GM12878 (cell line): Measurements from ENCODE around the gene JAML. TPM values are rescaled to one million over a fixed set of nuclear protein-coding genes. Genes with fewer than 3 reads are reported as not detected.

Experiments used
- ATAC-seq: fragments of 200-7000 bp; cut with Tn5 transposase; 3 replicates; pipeline ENCODE4 v1.9.1; 2020; ENCODE audit warnings: mild to moderate bottlenecking, moderate library complexity
- BruUV-seq: library from RNA; stranded (reverse); fragments of 400-500 nt; replicated peaks from 2 replicates; lab custom pipeline; 2021; lab: Mats Ljungman, UMichigan
- CTCF ChIA-PET: fragments of 300-600 bp; sonication (Branson Sonifier 250); formaldehyde crosslinking; extraction: SDS; loops from one replicate; lab custom pipeline; 2021; ENCODE audit warnings: inconsistent platforms; lab: Yijun Ruan, JAX
- POLR2A ChIA-PET: fragments of 350-600 bp; formaldehyde crosslinking; extraction: SDS; loops from one replicate; lab custom pipeline; 2021; ENCODE audit warnings: inconsistent platforms; lab: Charles Lee
- RAD21 ChIA-PET: fragments of 300-600 bp; sonication (Branson Sonifier 250); formaldehyde crosslinking; loops from one replicate; lab custom pipeline; 2023; ENCODE audit warnings: antibody characterized with exemption; ENCODE audit not compliant: unreplicated experiment; lab: Charles Lee
- SMC1A ChIA-PET: fragments of 300-600 bp; sonication (Branson Sonifier 250); formaldehyde crosslinking; loops from one replicate; lab custom pipeline; 2023; ENCODE audit not compliant: unreplicated experiment, uncharacterized antibody; lab: Charles Lee
- DNase-seq: peaks from one replicate; pipeline ENCODE4 v3.0.0-alpha.2; 2011; ENCODE audit warnings: low read depth, low spot score
- FAIRE-seq: peaks from 3 replicates; lab custom pipeline; 2011; peaks lifted over from hg19 to GRCh38; lab: Jason Lieb, UNC
- H2AFZ ChIP-seq: 2 replicates; pipeline ENCODE4 v1.6.0; 2011; ENCODE audit warnings: low read depth, low read length, control low read depth; ENCODE audit not compliant: control insufficient read depth
- H3K27ac ChIP-seq: 2 replicates; pipeline ENCODE4 v1.5.1; 2011; ENCODE audit warnings: control low read depth; ENCODE audit not compliant: control insufficient read depth, insufficient read depth
- H3K27me3 ChIP-seq, 2 experiments: replicated peaks in 1 of 2; 2 replicates each; pipeline versions ENCODE4 v1.6.0 to v1.6.1; 2011; ENCODE audit warnings: low read length in 1 of 2; ENCODE audit not compliant: control insufficient read depth in 2 of 2, insufficient read depth in 2 of 2
- H3K36me3 ChIP-seq, 2 experiments: 2 replicates each; pipeline ENCODE4 v1.5.1; 2011; ENCODE audit warnings: low read length in 1 of 2; ENCODE audit not compliant: control insufficient read depth in 2 of 2, insufficient read depth in 2 of 2
- H3K4me1 ChIP-seq: 2 replicates; pipeline ENCODE4 v1.6.1; 2011; ENCODE audit warnings: mild to moderate bottlenecking, low read length, moderate library complexity, mixed read lengths; ENCODE audit not compliant: control insufficient read depth, insufficient read depth
- H3K4me2 ChIP-seq: 2 replicates; pipeline ENCODE4 v1.6.0; 2011; ENCODE audit warnings: control low read depth; ENCODE audit not compliant: control insufficient read depth, insufficient read depth
- H3K4me3 ChIP-seq: fragments of 200-600 bp; sonication (generic); 2 replicates; pipeline ENCODE4 v1.5.1; 2016
- H3K79me2 ChIP-seq: 2 replicates; pipeline ENCODE4 v1.6.0; 2011; ENCODE audit warnings: low read length; ENCODE audit not compliant: control insufficient read depth, insufficient read depth
- H3K9ac ChIP-seq: 2 replicates; pipeline ENCODE4 v1.8.0; 2011; ENCODE audit warnings: low read length, control low read depth, mixed read lengths; ENCODE audit not compliant: control insufficient read depth, insufficient read depth
- H3K9me3 ChIP-seq: replicated peaks from 3 replicates; pipeline ENCODE4 v1.5.1; 2011; ENCODE audit warnings: mild to moderate bottlenecking, low read length; ENCODE audit not compliant: control insufficient read depth, insufficient read depth
- H4K20me1 ChIP-seq: 2 replicates; pipeline ENCODE4 v1.6.0; 2011; ENCODE audit not compliant: control insufficient read depth, insufficient read depth
- BRCA1 ChIP-seq: IDR thresholded peaks from 2 replicates; pipeline ENCODE4 v1.6.1; 2011; ENCODE audit warnings: low read depth, low read length, improper control_type of control experiment
- KLF5 ChIP-seq: fragments of 450-650 bp; IDR thresholded peaks from 2 replicates; pipeline ENCODE4 v1.6.1; 2014; ENCODE audit warnings: mild to moderate bottlenecking; ENCODE audit not compliant: partially characterized antibody
- SPI1 ChIP-seq: IDR thresholded peaks from 2 replicates; pipeline ENCODE4 v1.6.1; 2011; ENCODE audit warnings: low read depth, mild to moderate bottlenecking, low read length, moderate library complexity, borderline replicate concordance; ENCODE audit not compliant: insufficient read depth
- WGBS: methylation state at CpG from one replicate; pipeline ENCODE4 v1.1.6; 2016; ENCODE audit warnings: low lambda C conversion rate; ENCODE audit not compliant: insufficient replicate concordance, insufficient coverage; ENCODE audit errors: missing lambda C conversion rate; 5-methylcytosine and 5-hydroxymethylcytosine counted together
- in situ Hi-C: fragments of 300-500 bp; cut with MboI; formaldehyde crosslinking; loops from 9 replicates; pipeline ENCODE4 v1.14.3; 2018; ENCODE audit warnings: mixed read lengths
- intact Hi-C: fragments of 100-400 bp; cut with micrococcal nuclease; formaldehyde crosslinking; loops from one replicate; pipeline ENCODE4 v1.14.2; 2022; ENCODE audit not compliant: unreplicated experiment
- polyA plus RNA-seq, 11 experiments: library from polyadenylated mRNA; depleted of rRNA in 4 of 11; unstranded in 6 of 11; stranded (reverse) in 5 of 11; fragments of >200 nt; fragmentation: Nextera tagmentation in 4 of 11; fragmentation: Illumina TruSeq in 1 of 11; extraction: Ambion mirVana in 4 of 11; extraction: Trizol in 1 of 11; gene quantifications; 1 replicate in 1 of 11; 2 replicates in 10 of 11; pipeline versions ENCODE4 v1.2.1 to v1.2.3, GENCODE V29; 2011 to 2016; ENCODE audit warnings: inconsistent platforms in 2 of 11, missing spikeins in 2 of 11, low read depth in 1 of 11
- total RNA-seq, 4 experiments: library from RNA; depleted of rRNA in 3 of 4; stranded (reverse); fragments of >200 nt in 3 of 4; fragmentation: Illumina TruSeq in 1 of 4; extraction: Trizol in 1 of 4; gene quantifications; 2 replicates each; pipeline versions ENCODE4 v1.2.1 to v1.2.3, GENCODE V29; 2013 to 2021
- TF ChIP-seq, protein P1 (sequence below): fragments of 450-650 bp; IDR thresholded peaks from 2 replicates; pipeline ENCODE4 v1.6.1; 2016; ENCODE audit warnings: mild to moderate bottlenecking

The JAML gene
- total and polyA plus RNA-seq, 10 of the 15 experiments (the other 5 are each of a cell fraction or from before 2014, with no cell fraction given) = 0.60 to 8.1 (median 3.5) TPM

DNA sequence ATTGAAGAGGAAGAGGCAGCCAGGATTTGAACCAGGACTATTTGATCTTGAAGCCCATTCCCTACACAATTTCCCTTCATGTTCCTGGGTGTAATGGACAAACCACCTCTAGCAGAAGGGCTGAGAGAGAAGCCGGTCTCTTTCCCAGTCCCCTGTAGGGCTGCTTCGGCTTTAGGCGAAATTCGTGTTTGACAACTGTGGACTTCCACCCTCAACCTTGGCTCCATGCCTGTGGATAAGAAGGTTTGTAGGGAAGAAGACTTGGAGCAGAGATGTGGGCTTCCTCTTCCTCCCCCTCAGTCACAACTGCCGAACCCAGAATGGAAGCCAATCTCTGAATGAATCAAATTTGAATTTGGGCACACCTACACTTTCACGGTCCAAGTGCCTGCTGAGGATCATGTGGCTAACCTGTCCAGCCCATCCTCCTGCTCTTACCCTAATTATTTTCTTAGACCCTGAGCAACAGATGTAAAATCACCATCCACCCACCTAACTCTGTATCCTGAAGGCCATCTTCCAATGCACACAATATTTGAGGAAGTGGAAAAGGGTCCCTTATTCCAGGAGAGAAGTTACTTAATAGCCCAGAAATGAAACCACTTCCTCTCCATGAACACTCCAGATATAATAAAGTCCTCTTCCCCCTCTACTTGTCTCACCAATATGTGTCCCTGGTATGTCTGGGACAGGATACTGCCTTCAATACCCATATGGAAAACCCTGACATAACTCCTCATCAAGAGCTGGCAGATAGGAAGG is 38.3 kb downstream of the JAML start:
- ChIA-PET RAD21 (no interaction called here), CTCF (interaction anchor here (0.6 to 2.3 kb wide), 3 partner anchors 12 to 1035 kb away, joined by 3 to 12 read pairs (median 8); no protein-coding TSS in a partner anchor), POLR2A (no interaction called here), SMC1A (interaction anchor here (1.1 to 2.1 kb wide), 3 partner anchors 12 to 47 kb away, joined by 3 to 8 read pairs (median 3); no protein-coding TSS in a partner anchor)
- no peak for TF ChIP-seq KLF5
- peak; percentile 35; the same call in 1 of the 2 replicates for TF ChIP-seq SPI1
- intact Hi-C loops = no loop called here
- no peaks in the 10 kb centered on the region for H4K20me1 ChIP-seq
- no peak overlapping the region for H2AFZ ChIP-seq
- no peaks in the 10 kb centered on the region for H3K36me3 ChIP-seq
- DNase-seq (no peak), ATAC-seq (no peak), FAIRE-seq (no peak)
- H3K27ac ChIP-seq = no peak overlapping the region
- H3K4me1 ChIP-seq = no peaks in the 10 kb centered on the region
- no peak overlapping the region for H3K4me2 ChIP-seq
- H3K4me3 ChIP-seq = no peak overlapping the region
- H3K9ac ChIP-seq = no peak overlapping the region
- H3K9me3 ChIP-seq = no peaks in the 10 kb centered on the region; the same call in 2 of the 3 replicates
- BruUV-seq = no TSS peak
- no peaks in the 10 kb centered on the region for H3K79me2 ChIP-seq
- in situ Hi-C loops = no loop called here
- 58% methylated on average over 6 of the region's 6 CpGs for WGBS
- H3K27me3 ChIP-seq = no peaks in the 10 kb centered on the region; a peak in 1 of 4 replicates

DNA sequence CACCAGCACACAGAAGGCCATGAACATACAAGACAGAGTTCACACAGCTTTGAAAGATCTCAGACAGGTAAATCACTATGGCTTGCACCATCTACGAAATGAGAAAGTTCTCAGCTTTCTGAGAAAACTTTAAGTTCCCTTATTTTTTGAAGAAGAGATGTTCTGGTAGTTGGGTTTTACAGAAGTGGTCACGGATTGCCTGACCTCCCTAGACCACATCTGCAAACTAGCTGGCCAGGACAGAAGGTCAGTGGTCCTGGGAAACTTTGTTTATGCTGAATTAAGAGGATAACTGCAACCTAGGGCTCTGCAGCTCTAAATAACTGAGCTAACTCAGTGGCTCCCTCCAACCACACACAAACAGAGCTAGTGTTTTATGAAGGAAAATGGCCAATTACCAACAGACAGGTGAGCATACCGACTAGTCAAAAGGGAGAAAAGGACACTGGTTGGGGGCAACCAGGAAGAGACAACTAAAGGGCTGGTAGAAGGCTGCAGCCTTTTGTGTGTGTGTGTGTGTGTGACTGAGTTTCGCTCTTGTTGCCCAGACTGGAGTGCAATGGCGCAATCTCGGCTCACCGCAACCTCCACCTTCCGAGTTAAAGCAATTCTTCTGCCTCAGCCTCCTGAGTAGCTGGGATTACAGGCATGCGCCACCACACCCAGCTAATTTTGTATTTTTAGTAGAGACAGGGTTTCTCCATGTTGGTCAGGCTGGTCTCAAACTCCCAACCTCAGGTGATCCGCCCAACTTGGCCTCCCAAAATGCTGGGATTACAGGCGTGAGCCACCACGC is 39.8 kb downstream of the JAML start:
- in situ Hi-C loops = no loop called here
- intact Hi-C loops = no loop called here

More for the DNA sequence above, 39.8 kb downstream of the JAML start:
- FAIRE-seq = no peak
- H3K9ac ChIP-seq = no peak overlapping the region
- H3K27me3 ChIP-seq = peaks cover 0 to 7% of the 10 kb centered on the region in 2 experiments; a peak in 1 of 4 replicates
- CTCF ChIA-PET = interaction anchor here (0.8 to 2.3 kb wide), 5 partner anchors 10 to 77 kb away, joined by 3 to 12 read pairs (median 3); no protein-coding TSS in a partner anchor
- WGBS = 61% methylated on average over 12 of the region's 12 CpGs
- TF ChIP-seq BRCA1 (no peak), SPI1 (peak; percentile 24; the same call in 1 of the 2 replicates)
- TF ChIP-seq, protein P1, sequence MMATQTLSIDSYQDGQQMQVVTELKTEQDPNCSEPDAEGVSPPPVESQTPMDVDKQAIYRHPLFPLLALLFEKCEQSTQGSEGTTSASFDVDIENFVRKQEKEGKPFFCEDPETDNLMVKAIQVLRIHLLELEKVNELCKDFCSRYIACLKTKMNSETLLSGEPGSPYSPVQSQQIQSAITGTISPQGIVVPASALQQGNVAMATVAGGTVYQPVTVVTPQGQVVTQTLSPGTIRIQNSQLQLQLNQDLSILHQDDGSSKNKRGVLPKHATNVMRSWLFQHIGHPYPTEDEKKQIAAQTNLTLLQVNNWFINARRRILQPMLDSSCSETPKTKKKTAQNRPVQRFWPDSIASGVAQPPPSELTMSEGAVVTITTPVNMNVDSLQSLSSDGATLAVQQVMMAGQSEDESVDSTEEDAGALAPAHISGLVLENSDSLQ = no peak
- SMC1A ChIA-PET = interaction anchor here (0.7 to 1.5 kb wide), 3 partner anchors 13 to 111 kb away, joined by 3 to 4 read pairs (median 4); no protein-coding TSS in a partner anchor
- H3K4me2 ChIP-seq = no peak overlapping the region
- H2AFZ ChIP-seq = no peak overlapping the region
- DNase-seq = no peak
- H3K79me2 ChIP-seq = no peaks in the 10 kb centered on the region
- H3K9me3 ChIP-seq = no peaks in the 10 kb centered on the region
- RAD21 ChIA-PET = no interaction called here
- no peaks in the 10 kb centered on the region for H3K36me3 ChIP-seq
- no TSS peak for BruUV-seq
- no peak overlapping the region for H3K4me3 ChIP-seq
- H3K4me1 ChIP-seq = no peaks in the 10 kb centered on the region
- POLR2A ChIA-PET = no interaction called here
- no peak overlapping the region for H3K27ac ChIP-seq
- ATAC-seq = no peak
- no peaks in the 10 kb centered on the region for H4K20me1 ChIP-seq
